ENCODE results near the gene TRPM7. TPM values are rescaled to one million over a fixed set of nuclear protein-coding genes. Genes with fewer than 3 reads are reported as not detected.
"Not testable (repeated sequence)": the region's sequence is repeated elsewhere in the genome, so short reads cannot be mapped to it uniquely, and the experiment has no call there.

The TRPM7 gene, protein sequence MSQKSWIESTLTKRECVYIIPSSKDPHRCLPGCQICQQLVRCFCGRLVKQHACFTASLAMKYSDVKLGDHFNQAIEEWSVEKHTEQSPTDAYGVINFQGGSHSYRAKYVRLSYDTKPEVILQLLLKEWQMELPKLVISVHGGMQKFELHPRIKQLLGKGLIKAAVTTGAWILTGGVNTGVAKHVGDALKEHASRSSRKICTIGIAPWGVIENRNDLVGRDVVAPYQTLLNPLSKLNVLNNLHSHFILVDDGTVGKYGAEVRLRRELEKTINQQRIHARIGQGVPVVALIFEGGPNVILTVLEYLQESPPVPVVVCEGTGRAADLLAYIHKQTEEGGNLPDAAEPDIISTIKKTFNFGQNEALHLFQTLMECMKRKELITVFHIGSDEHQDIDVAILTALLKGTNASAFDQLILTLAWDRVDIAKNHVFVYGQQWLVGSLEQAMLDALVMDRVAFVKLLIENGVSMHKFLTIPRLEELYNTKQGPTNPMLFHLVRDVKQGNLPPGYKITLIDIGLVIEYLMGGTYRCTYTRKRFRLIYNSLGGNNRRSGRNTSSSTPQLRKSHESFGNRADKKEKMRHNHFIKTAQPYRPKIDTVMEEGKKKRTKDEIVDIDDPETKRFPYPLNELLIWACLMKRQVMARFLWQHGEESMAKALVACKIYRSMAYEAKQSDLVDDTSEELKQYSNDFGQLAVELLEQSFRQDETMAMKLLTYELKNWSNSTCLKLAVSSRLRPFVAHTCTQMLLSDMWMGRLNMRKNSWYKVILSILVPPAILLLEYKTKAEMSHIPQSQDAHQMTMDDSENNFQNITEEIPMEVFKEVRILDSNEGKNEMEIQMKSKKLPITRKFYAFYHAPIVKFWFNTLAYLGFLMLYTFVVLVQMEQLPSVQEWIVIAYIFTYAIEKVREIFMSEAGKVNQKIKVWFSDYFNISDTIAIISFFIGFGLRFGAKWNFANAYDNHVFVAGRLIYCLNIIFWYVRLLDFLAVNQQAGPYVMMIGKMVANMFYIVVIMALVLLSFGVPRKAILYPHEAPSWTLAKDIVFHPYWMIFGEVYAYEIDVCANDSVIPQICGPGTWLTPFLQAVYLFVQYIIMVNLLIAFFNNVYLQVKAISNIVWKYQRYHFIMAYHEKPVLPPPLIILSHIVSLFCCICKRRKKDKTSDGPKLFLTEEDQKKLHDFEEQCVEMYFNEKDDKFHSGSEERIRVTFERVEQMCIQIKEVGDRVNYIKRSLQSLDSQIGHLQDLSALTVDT (N-terminal part only)
- 56.2 TPM for total RNA-seq

DNA sequence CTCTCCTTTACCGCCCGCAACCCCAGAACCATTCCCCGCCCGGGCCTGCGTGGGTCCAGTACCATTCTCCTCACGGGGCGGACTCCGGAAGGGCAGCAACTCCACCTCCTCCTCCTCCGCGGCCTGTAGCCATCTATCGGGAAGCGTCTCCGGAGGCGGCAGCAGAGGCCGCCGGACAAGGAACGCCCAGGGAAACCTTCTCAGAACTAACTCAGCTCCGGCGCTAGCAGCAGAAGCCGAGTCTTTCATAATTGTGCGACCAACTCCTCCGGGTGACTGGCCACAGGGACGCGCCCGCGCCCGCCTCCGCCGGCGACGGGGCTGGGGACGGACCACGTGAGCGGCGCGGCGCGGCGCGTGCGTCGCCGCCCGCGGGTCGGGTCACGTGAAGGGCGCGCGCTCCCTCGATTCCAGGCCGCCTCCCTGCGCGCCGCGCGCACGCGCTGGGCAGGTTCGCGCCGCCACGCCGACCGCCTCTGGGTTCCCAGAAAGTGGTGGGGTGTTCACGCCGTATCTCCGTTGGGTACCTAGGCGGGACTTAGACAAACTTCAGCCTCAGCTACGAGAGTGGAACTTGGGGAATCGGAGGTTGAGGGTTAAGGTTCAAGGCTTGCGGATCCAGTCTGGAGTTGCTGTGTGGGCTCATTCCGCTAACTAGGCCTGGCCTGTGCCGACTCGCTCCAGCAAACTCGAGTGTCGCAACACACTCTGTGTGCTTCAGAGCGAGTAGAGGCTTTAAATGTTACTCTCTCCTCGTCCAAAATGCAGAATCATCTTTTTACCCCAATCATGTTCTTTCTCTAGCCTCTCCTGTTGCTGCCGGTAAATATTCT lies at the start of gene TRPM7:
Gene TRPM7, minus strand, starts transcription at position 329 of the 833 bp plus-strand sequence. Its CDS starts 264 bp downstream, at position 65.
- peak; percentile 89 for DNase-seq (ENCODE audit: low spot score)

GRCh38 chr15:50735156-50735555 lies 48.6 kb upstream of the TRPM7 start:
- DNase-seq (ENCODE audit: low spot score), result no peak

GRCh38 chr15:50726315-50726714 lies 39.7 kb upstream of the TRPM7 start:
- DNase-seq (ENCODE audit: low spot score), result no peak

DNA sequence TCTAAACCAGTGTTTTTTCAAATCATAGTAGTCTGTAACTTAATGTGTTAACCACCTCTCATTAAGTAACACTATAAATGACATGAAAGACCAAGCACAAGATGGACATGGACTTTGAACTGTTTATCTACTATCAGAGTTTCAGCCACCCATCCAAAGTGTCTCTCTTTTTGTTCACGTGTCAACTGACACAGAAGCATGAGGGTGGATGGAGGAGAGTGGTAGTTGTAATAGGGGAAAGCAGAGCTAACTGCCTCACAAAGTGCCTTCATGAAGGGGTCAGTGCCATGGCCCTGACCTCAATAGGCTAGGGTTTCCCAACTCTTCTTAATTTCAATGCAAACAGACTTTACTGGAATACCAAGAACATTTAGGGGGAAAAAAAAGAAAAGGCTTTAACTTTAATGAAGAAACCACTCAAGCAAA lies 32.1 kb upstream of the TRPM7 start:
- no peak for DNase-seq (ENCODE audit: low spot score)

DNA sequence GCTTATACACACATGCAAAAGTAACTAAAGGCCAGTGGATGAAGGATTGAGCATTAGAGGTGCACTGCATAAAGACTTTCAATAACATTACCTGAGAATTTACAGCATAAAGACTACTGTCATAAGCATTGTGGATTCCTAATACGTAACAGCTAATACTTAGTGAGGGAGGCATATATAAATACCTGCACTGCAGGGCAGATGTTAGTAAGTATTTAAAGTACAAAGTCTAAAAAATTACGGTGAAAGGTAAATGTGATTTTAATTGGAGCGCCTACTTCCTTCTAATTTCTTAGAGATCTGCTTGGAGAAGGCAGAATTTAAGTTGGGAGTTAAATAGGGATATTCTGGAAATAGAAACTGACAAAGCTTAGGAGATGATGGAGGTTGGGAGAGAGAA lies 25.4 kb upstream of the TRPM7 start:
- DNase-seq (ENCODE audit: low spot score), result no peak

GRCh38 chr15:50710585-50710984 lies 24.0 kb upstream of the TRPM7 start:
- no peak for DNase-seq (ENCODE audit: low spot score)

- DNase-seq (ENCODE audit: low spot score), result no peak
Measured at GRCh38 chr15:50707878-50708427, 21.4 kb upstream of the TRPM7 start.

DNA sequence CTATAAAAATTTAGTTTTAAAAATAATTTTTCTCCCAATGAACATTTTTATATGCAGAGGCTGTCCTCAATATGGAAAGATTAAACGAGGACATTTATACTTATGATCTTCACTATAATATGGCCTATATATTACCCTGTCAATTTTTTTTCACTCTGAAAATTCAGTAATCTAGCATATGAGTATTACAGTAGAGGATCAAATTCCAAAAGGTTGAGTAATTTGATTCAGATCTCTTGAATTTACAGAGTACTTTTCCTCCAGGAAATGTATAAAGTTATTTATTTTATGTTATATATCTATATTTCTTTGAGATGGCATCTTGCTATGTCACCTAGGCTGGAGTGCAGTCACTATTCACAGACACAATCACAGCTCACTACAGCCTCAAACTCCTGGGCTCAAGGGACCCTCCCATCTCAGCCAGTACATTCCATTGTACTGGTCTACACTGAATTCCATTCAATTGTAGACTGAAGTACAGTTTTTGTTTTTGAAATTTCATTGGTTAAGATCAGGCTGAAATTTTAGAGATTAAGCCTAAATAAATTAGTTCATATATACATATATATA lies 16.3 kb upstream of the TRPM7 start:
- DNase-seq (ENCODE audit: low spot score), result no peak

DNA sequence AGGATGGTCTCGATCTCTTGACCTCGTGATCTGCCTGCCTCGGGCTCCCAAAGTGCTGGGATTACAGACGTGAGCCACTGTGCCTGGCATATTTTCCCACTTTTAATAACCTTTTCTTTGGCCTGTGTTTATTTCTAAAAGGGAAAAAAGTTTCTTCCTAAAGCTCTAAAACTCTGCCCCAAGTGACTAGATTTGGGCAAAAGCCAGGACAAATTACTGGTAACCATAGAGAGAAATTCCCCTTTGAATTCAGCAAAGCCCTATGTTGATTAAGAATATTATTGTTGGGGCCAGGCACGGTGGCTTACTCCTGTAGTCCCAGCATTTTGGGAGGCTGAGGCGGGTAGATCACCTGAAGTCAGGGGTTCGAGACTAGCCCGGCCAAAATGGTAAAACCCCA lies 11.5 kb upstream of the TRPM7 start:
- DNase-seq (ENCODE audit: low spot score), result no peak

GRCh38 chr15:50697109-50697797 lies 10.7 kb upstream of the TRPM7 start:
- DNase-seq (ENCODE audit: low spot score), result no peak

DNA sequence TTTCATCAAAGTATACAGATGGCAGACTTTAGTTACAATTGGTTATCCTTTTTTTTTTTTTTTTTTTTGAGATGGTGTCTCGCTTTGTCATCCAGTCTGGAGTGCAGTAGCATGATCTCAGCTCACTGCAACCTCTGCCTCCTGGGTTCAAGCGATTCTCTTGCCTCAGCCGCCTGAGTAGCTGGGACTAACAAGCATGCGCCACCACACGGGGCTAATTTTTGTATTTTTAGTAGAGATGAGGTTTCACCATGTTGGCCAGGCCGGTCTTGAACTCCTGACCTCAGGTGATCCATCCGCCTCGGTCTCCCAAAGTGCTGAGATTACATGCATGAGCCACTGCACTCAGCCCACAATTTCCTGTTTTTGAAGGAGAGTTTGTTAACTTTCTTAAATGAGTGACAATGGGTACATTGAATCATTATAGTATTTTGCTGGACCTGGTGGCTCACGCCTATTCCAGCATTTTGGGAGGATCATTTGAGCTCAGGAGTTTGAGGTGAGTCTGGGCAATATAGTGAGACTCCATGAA lies 8.1 kb upstream of the TRPM7 start:
- not testable (repeated sequence) for DNase-seq (ENCODE audit: low spot score)

- no peak for DNase-seq (ENCODE audit: low spot score)
Measured at GRCh38 chr15:50687302-50687902, 805 bp upstream of the TRPM7 start.

DNA sequence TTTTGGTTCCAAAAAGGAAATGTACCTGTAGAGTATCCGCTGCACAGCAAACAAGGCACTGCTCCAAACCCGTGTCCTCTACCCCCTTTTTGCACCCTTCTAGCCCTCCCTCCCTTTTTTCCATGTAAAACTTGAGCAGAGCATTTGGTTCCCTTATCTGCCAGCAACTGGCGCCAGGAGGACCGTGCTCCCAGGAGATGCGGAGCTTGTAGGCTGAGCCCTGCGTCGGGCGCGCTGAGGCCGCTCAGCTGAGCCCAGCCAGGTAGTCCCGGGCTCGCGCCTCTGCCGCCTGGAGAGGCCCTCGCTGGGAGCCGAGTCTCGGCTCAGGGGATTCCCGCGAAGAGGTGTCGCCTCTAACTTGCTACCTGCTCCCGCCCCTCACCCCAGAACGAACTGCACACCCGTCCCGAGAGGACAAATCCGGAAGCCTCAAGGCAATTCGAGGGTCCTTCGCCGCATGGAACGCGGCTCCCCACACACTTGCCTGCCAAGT lies 575 bp downstream of the TRPM7 start:
- DNase-seq (ENCODE audit: low spot score), result peak; percentile 58

DNA sequence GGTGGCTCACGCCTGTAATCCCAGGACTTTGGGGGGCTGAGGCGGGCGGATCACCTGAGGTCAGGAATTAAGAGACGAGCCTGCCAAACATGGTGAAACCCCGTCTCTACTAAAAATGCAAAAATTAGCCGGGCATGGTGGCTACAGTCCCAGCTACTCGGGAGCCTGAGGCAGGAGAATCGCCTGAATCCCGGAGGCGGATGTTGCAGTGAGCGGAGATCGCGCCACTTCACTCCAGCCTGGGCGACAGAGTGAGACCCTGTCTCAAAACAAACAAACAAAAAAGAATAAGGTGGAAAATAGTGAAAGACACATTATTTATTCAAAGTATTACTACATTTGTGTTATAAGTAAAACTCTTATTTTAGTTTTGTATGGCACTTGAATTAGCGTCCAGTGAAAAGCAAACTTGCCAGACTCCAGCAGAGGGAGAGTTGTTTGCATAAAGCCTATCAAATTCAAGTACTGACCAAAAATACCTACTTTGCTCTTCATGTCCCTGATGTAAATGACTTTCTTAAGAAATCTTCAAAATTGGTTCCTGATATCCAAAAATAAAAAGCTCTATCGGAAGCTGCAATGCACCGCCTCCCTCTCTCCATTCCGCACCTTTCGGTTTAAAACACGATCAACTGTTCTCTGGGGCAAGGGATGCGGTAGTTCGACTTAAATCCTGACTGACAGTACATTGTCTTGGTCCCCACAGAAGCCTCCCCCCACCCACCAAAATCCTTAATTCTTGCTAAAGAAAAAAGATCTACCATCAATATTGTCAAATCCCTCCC lies 1.2 kb downstream of the TRPM7 start:
- DNase-seq (ENCODE audit: low spot score), result no peak

DNA sequence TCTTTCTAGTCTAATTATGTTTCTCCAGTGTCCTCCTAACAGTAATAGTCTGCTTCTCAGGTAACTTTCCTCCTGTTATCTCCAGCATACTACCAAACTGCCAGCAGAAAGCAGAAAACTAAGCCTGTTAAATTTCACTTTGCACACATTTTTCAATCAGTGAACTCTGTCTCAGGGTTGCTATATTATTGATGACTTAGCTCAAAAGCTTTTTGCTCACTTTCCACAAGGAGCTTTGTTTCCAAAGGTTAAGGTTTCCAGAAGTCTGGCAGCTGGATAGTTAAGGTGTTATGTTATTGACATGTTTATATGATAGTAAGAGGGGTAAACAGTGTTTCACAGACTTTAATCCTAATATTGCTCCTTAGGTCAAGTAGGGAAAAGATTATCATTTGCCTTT lies 5.1 kb downstream of the TRPM7 start:
- no peak for DNase-seq (ENCODE audit: low spot score)

DNA sequence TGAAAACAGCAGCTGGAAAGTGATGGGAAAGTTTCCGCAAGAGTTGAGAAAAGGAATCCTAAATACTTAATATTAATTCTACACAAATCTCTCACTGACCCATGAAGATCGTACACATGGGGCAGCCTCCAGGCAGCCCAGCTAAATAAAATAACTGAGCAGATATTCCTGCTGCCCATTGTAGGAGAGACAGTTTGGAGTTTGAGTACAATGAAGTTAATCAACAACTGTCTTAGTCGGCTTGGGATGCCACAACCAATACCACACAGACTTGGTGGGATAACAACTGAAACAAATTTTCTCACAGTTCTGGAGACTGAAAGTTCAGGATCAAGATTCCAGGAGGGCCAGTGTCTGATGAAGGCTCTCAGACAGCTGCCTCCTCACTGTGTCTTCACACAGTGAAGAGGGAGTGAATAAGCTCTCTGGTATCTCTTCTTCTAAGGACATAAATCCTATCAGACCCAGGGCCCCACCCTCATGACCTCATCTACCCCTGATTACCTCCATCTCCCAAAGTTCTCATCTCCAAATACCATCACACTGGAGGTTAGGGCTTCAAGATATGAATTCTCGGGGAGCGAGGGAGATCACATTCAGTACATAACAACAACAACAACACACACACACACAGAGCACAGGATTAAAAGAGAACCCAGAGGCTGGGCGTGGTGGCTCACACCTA lies 9.7 kb downstream of the TRPM7 start:
- no peak for DNase-seq (ENCODE audit: low spot score)

DNA sequence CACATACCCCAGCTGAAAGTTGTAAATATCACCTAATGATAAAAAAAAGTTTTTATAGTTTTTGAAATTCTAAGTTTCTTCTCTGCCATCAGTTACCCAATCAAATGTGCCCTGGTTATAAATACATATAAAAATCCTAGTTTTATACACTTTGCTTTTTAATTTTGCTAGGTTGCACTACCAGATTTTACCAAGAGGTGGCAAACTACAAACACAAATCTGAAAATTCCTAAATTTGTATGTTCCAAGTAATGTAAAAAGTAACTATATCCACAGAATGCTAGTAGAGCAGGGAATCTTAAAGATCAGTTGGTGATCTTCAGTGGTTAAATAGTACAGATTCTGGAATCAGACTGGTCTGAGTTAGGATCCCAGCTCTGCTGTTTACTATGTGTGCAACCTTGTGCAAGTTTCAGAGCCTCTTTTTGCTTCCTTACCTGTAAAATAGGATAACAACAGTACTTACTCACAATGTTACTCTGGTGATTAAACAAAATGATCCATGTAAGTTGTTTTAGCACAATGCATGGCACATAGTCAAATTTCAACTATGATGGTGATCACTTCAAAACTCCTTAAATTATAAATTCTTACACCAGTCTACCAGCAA lies 11.0 kb downstream of the TRPM7 start:
- no peak for DNase-seq (ENCODE audit: low spot score)
